ENCODE results near the gene GARNL3.
A peak's percentile ranks its signal among the peaks of the same experiment; 100 is the strongest.

Gene GARNL3

GRCh38 chr9:127283917-127284497 is 19.4 kb downstream of the GARNL3 start:
- no peaks in the 10 kb centered on the region for H3F3A ChIP-seq (ENCODE audit: insufficient read depth, low read length)
- H3K4me3 ChIP-seq (ENCODE audit: low read depth, low read length, poor library complexity, severe bottlenecking), result no peak overlapping the region
- H3K79me2 ChIP-seq (ENCODE audit: insufficient read depth, low read length), result no peaks in the 10 kb centered on the region
- no peak overlapping the region for H2AFZ ChIP-seq (ENCODE audit: low read length)
- TF ChIP-seq EZH2 (IDR thresholded peaks at IDR 0.05; ENCODE audit: borderline replicate concordance, low read length) (no peak), CTCF (IDR thresholded peaks at IDR 0.05; ENCODE audit: low read length) (peak; percentile 28; the same call in 1 of the 2 replicates)
- H4K20me1 ChIP-seq (ENCODE audit: insufficient read depth, low read length), result no peaks in the 10 kb centered on the region
- no peak overlapping the region for H3K27ac ChIP-seq (ENCODE audit: low read depth, low read length, poor library complexity, severe bottlenecking)
- no peaks in the 10 kb centered on the region for H3K4me1 ChIP-seq (ENCODE audit: insufficient read depth, low read length, severe bottlenecking)
- no peak overlapping the region for H3K4me2 ChIP-seq (ENCODE audit: low read length)
- no peaks in the 10 kb centered on the region for H3K36me3 ChIP-seq (ENCODE audit: insufficient read depth, low read length)
- no peaks in the 10 kb centered on the region for H3K9me3 ChIP-seq (ENCODE audit: low read length)
- H3K9me2 ChIP-seq (ENCODE audit: low read depth, low read length), result no peaks in the 10 kb centered on the region
- no peak overlapping the region for H3K9ac ChIP-seq (ENCODE audit: low read length)
- H3K27me3 ChIP-seq (ENCODE audit: insufficient read depth, low read length), result no peaks in the 10 kb centered on the region

GRCh38 chr9:127285965-127286364 is 21.4 kb downstream of the GARNL3 start:
- no peak overlapping the region for H3K27ac ChIP-seq (ENCODE audit: low read depth, low read length, poor library complexity, severe bottlenecking)
- H4K20me1 ChIP-seq (ENCODE audit: insufficient read depth, low read length), result no peaks in the 10 kb centered on the region
- no peak overlapping the region for H2AFZ ChIP-seq (ENCODE audit: low read length)
- no peaks in the 10 kb centered on the region for H3K79me2 ChIP-seq (ENCODE audit: insufficient read depth, low read length)
- H3K9me3 ChIP-seq (ENCODE audit: low read length), result no peaks in the 10 kb centered on the region
- H3K36me3 ChIP-seq (ENCODE audit: insufficient read depth, low read length), result no peaks in the 10 kb centered on the region
- no peaks in the 10 kb centered on the region for H3K4me1 ChIP-seq (ENCODE audit: insufficient read depth, low read length, severe bottlenecking)
- H3K9ac ChIP-seq (ENCODE audit: low read length), result no peak overlapping the region
- no peak overlapping the region for H3K4me3 ChIP-seq (ENCODE audit: low read depth, low read length, poor library complexity, severe bottlenecking)
- no peaks in the 10 kb centered on the region for H3K9me2 ChIP-seq (ENCODE audit: low read depth, low read length)
- no peaks in the 10 kb centered on the region for H3K27me3 ChIP-seq (ENCODE audit: insufficient read depth, low read length)
- H3F3A ChIP-seq (ENCODE audit: insufficient read depth, low read length), result no peaks in the 10 kb centered on the region
- TF ChIP-seq CTCF (IDR thresholded peaks at IDR 0.05; ENCODE audit: low read length) (no peak), EZH2 (IDR thresholded peaks at IDR 0.05; ENCODE audit: borderline replicate concordance, low read length) (no peak)
- H3K4me2 ChIP-seq (ENCODE audit: low read length), result no peak overlapping the region

- H3K27ac ChIP-seq (ENCODE audit: low read depth, low read length, poor library complexity, severe bottlenecking), result no peak overlapping the region
- H4K20me1 ChIP-seq (ENCODE audit: insufficient read depth, low read length), result no peaks in the 10 kb centered on the region
Observed at GRCh38 chr9:127290561-127291065, 26.0 kb downstream of the GARNL3 start.

More at GRCh38 chr9:127290561-127291065, 26.0 kb downstream of the GARNL3 start:
- no peak overlapping the region for H2AFZ ChIP-seq (ENCODE audit: low read length)
- no peaks in the 10 kb centered on the region for H3K79me2 ChIP-seq (ENCODE audit: insufficient read depth, low read length)
- TF ChIP-seq CTCF (IDR thresholded peaks at IDR 0.05; ENCODE audit: low read length) (no peak), EZH2 (IDR thresholded peaks at IDR 0.05; ENCODE audit: borderline replicate concordance, low read length) (no peak)
- no peaks in the 10 kb centered on the region for H3K9me3 ChIP-seq (ENCODE audit: low read length)
- no peaks in the 10 kb centered on the region for H3K9me2 ChIP-seq (ENCODE audit: low read depth, low read length)
- no peak overlapping the region for H3K4me3 ChIP-seq (ENCODE audit: low read depth, low read length, poor library complexity, severe bottlenecking)
- H3F3A ChIP-seq (ENCODE audit: insufficient read depth, low read length), result no peaks in the 10 kb centered on the region
- H3K36me3 ChIP-seq (ENCODE audit: insufficient read depth, low read length), result no peaks in the 10 kb centered on the region
- no peak overlapping the region for H3K9ac ChIP-seq (ENCODE audit: low read length)
- no peaks in the 10 kb centered on the region for H3K27me3 ChIP-seq (ENCODE audit: insufficient read depth, low read length)
- no peak overlapping the region for H3K4me2 ChIP-seq (ENCODE audit: low read length)
- H3K4me1 ChIP-seq (ENCODE audit: insufficient read depth, low read length, severe bottlenecking), result no peaks in the 10 kb centered on the region

All from OCI-LY1 (cell line).